WI38 (cell line): Measurements from ENCODE around the gene TRIM75.
"Not testable (repeated sequence)": the region's sequence is repeated elsewhere in the genome, so short reads cannot be mapped to it uniquely, and the experiment has no call there.

Experiments
- H3K4me3 ChIP-seq: 2 replicates; pipeline ENCODE4 v1.5.1; 2011; ENCODE audit warnings: low read depth, mild to moderate bottlenecking, control low read depth, low read length
- TF ChIP-seq, protein P1 (sequence below): IDR thresholded peaks from 2 replicates; pipeline ENCODE4 v1.5.1; 2012; ENCODE audit warnings: low read depth, mild to moderate bottlenecking, control low read depth, low read length

TRIM75 gene

DNA sequence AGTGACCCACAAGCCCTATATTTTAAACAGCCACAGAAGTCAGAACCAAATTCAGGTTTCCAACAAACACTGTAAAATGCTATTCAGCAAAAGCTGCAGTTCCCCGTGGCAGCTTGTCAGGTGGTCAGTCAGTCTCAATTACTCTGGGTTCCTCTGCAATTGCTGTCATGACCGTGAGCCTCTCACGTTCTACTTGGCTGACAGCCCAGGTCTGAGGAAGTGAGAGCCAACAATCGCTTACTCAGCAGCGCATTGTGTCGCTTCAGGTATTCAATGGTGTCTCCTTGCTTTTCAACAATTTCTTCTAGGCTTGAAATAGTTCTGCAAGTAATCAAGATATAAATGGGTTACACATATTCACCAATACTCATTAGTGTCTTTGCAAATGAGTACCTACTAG lies 25.8 kb downstream of the TRIM75 start:
- TF ChIP-seq, protein P1, sequence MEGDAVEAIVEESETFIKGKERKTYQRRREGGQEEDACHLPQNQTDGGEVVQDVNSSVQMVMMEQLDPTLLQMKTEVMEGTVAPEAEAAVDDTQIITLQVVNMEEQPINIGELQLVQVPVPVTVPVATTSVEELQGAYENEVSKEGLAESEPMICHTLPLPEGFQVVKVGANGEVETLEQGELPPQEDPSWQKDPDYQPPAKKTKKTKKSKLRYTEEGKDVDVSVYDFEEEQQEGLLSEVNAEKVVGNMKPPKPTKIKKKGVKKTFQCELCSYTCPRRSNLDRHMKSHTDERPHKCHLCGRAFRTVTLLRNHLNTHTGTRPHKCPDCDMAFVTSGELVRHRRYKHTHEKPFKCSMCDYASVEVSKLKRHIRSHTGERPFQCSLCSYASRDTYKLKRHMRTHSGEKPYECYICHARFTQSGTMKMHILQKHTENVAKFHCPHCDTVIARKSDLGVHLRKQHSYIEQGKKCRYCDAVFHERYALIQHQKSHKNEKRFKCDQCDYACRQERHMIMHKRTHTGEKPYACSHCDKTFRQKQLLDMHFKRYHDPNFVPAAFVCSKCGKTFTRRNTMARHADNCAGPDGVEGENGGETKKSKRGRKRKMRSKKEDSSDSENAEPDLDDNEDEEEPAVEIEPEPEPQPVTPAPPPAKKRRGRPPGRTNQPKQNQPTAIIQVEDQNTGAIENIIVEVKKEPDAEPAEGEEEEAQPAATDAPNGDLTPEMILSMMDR, result no peak
- no peak overlapping the region for H3K4me3 ChIP-seq

DNA sequence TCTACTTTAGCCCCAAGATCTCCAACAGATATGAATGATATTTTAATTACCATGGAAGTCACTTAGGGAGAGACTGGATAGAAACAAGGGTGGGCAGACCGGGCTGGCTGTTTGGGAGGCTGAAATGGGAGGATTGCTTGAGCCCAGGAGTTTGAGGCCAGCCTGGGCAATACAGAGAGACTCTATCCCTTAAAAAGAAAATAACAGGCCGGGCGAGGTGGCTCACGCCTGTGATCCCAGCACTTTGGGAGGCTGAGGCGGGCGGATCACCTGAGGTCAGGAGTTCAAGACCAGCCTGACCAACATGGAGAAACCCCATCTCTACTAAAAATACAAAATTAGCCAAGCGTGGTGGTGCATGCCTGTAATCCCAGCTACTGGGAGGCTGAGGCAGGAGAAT lies 31.1 kb downstream of the TRIM75 start:
- not testable (repeated sequence) for H3K4me3 ChIP-seq

DNA sequence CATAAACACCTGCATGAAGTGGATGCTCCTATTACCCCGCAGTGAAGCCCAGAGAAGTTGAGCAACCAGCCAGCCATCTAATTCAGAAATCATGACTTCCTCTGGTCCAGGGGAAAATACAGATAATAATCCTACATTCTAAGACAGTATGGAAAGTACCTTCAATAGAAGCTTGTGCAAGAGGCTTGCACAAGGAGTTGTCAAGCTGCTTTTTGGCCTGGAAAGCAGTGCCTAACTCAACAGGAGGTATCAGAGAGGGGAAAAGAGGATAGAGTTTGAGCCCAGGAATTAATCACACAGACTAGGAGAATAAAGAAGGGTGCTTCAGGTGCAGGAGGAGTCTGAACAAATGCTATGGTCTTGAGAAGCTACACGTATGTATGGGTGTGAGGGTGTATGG lies 32.3 kb downstream of the TRIM75 start:
- no peak overlapping the region for H3K4me3 ChIP-seq

DNA sequence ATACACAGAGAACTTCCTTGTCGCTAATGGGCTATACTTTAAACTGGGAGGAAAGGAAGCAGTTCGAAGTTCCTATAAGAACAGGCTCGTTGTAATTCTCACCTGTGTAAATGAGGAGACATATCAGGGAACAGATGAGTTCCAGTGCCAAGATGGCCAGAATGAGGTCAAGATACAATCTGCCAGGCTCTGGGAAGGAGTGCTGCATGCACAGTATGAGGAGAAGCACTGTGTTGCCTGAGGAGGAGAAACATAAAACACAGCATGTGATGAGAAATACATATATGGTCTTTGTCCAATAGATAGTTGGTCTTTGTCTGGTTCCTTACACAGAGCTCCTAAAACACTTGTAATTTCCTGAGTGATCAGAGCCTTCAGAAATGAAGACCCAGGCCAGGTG lies 34.7 kb downstream of the TRIM75 start:
- no peak overlapping the region for H3K4me3 ChIP-seq
- TF ChIP-seq, protein P1, result no peak

More for the DNA sequence above, 32.3 kb downstream of the TRIM75 start:
- TF ChIP-seq, protein P1, result no peak

DNA sequence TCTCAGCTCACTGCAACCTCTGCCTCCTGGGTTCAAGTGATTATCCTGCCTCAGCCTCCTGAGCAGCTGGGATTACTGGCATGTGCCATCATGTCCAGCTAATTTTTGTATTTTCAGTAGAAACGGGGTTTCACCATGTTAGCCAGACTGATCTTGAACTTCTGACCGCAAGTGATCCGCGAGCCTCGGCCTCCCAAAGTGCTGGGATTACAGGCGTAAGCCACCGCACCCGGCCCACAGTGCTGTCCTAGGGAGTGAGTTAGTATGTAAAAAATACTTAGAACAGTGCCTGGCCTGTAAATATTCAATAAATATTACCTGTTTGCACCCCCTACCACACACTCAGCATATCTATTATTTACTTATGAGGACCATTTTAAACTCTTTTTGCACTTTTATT lies 38.5 kb downstream of the TRIM75 start:
- not testable (repeated sequence) for H3K4me3 ChIP-seq

DNA sequence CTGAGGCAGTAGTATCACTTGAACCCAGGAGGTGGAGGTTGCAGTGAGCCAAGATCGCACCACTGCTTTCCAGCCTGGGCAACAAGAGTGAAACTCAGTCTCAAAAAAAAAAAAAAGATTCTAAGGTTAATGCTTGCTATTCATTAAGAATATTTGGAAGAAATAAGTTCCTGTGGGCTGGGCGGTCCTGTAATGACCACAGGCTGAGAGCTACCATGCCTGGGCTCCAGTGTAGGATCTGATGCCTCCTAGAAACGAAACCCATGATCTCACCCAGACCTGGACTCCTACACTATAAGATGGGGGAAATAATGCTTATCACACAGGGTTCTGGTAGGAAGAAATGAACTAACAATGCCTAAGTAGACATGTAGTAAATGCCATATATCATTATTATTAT lies 41.2 kb downstream of the TRIM75 start:
- no peak overlapping the region for H3K4me3 ChIP-seq
- TF ChIP-seq, protein P1, result no peak

DNA sequence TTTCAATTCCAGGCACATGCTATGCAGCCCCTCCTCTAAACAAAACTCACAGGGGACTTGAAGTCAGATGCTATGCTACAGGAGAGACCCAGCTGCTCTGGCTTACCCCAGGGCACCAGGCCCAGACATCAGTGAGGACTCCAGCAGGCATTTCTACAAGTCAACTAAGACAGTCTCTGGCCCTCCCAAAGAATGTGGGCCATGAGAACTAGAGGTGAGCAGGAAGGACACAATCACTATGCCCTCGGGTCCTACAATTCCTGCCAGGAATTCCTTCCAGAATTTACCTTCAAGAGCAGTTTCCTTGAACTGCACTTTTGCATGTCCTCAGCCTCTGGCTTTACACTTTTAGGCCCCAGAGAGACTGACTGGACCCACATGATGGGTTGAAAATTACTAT lies 41.6 kb downstream of the TRIM75 start:
- H3K4me3 ChIP-seq, result no peak overlapping the region
- TF ChIP-seq, protein P1, result no peak

DNA sequence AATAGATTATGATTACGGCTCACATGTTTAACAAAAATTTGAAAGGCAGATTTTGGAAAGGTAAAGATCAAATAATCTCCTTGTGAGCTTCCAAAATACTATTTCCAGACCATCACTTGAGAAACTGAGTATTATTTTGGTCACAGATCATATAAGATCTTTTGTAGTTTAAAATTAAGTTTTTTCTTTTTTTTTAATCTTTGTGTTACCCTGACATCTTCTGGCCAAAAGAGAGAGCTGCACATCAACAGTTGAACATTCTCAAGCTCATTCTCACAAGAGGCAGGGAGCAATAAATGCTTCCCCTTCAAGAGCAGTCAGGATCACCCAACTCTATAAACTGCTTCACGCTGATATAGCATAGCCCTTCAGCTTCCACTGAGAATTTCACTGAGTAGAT lies 43.1 kb downstream of the TRIM75 start:
- TF ChIP-seq, protein P1, result peak; percentile 40
- no peak overlapping the region for H3K4me3 ChIP-seq
